GM12872 (cell line): ENCODE data around the gene CSK.

Experiments
- TF ChIP-seq, protein P1 (sequence below): IDR thresholded peaks from 3 replicates; pipeline ENCODE4 v1.5.1; 2011; ENCODE audit warnings: low read depth, mild to moderate bottlenecking, low read length, moderate library complexity; ENCODE audit not compliant: insufficient read depth

CSK gene

DNA sequence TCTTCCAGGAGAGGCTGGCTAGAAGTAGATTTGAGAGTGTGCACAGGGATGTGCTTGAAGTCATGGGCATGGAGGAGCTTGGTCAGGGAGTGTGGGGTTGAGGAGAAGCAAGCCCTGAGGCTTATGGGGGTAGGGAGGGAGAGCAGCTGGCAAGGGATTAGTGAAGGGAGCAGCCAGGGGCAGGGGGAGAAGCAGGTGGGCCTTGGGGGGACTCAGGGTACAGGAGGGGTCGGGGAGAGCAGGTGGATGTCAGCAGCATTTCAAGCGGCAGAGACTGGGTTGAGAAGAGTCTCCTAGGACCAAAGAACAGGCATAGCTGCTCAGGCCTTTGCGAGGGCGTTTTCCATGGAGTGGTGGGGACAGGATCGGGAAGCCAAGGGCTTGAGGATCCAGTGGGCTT is 27.4 kb downstream of the CSK start:
- TF ChIP-seq, protein P1, sequence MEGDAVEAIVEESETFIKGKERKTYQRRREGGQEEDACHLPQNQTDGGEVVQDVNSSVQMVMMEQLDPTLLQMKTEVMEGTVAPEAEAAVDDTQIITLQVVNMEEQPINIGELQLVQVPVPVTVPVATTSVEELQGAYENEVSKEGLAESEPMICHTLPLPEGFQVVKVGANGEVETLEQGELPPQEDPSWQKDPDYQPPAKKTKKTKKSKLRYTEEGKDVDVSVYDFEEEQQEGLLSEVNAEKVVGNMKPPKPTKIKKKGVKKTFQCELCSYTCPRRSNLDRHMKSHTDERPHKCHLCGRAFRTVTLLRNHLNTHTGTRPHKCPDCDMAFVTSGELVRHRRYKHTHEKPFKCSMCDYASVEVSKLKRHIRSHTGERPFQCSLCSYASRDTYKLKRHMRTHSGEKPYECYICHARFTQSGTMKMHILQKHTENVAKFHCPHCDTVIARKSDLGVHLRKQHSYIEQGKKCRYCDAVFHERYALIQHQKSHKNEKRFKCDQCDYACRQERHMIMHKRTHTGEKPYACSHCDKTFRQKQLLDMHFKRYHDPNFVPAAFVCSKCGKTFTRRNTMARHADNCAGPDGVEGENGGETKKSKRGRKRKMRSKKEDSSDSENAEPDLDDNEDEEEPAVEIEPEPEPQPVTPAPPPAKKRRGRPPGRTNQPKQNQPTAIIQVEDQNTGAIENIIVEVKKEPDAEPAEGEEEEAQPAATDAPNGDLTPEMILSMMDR = no peak

DNA sequence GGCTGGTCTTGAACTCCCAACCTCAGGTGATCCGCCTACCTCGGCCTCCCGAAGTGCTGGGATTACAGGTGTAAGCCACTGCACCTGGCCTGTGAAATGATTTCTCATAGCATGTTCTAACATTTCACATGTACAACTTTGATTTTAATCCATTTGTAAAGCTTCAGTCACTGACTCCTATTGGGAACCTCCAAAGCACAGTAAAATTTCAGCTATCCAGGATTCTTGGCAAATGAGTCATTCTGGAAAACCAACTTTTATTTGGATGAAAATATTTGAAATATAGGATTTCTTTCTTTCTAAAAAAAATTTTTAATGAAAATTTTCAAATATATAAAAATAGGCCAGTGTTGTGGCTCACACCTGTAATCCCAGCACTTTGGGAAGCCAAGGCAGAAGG is 28.1 kb downstream of the CSK start:
- TF ChIP-seq, protein P1 = no peak

DNA sequence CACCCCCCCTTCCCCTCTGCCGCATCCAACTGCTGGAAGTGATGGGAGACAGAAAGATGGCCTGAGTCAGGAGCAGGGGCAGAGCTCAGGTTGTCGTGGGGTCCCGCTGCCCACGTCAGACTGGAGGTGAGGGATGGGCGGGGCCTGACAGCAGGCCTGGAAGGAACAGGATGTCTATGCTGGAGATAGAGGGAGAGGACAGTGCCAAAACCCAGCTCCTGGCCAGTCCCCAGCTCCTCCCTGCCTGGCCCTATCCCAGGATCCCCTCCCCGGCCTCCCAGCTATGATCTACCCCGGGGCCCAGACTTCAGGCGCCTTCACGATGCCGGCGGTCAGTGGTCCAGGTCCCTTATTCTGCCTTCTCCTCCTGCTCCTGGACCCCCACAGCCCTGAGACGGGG is 30.7 kb downstream of the CSK start, which contains the start of gene LMAN1L:
TSS of gene LMAN1L (plus strand) at position 303 of the 400 bp plus-strand sequence. CDS start at position 323, 20 bp downstream.
- TF ChIP-seq, protein P1 = no peak

DNA sequence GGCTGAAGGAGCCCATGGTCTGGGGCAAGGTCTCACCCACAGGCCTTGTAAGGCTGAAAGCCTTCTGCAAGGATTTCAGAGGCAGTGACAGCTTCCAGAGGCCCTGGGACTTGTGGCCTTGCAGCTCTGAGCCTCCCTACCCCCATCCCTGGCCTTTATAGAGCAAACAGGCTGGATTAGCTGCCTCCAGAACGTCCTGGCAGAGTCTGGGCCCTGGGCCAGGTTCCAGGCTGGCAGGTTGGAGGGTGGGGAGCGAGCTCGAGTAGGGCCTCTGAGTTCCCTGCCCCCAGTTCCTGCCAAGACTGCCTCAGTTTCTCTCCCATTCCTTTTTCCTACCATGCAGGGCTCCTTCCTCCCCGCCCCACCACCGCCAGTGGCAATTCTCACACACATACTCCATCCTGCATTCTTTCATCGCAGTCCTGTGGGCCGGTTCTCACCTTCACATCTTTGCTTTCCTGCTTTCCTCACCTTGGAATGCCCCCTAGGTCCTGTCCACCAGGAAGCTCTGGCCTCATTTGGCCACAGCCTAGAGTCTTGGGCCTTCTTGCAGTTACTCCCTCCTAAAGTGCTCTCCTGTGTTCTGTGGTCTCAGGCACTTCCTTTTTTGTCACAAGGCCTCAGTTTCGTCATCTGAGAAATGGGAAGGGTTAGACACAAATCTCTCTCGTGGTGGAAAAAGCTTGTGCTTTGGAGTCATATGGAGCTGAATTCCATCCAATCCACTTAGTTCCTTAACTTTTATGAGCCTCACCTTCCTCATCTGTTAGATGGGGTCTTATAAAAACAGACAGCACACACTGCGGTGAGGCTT is 33.4 kb downstream of the CSK start:
- TF ChIP-seq, protein P1 = no peak

DNA sequence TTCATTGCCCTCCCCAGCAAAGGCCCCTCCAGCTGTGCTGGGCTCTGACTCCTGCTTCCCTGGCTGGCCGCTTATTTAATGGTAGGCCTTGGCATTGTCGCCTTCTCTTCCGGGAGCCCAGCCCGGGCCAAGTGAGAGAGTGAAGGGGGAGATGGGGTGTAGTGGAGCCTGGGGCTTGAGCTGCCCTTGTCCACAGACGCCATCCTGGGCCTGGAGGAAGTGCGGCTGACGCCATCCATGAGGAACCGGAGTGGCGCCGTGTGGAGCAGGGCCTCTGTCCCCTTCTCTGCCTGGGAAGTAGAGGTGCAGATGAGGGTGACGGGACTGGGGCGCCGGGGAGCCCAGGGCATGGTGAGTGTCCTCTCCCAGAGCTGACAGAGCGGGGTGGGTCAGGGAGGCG is 34.1 kb downstream of the CSK start:
- TF ChIP-seq, protein P1 = no peak

DNA sequence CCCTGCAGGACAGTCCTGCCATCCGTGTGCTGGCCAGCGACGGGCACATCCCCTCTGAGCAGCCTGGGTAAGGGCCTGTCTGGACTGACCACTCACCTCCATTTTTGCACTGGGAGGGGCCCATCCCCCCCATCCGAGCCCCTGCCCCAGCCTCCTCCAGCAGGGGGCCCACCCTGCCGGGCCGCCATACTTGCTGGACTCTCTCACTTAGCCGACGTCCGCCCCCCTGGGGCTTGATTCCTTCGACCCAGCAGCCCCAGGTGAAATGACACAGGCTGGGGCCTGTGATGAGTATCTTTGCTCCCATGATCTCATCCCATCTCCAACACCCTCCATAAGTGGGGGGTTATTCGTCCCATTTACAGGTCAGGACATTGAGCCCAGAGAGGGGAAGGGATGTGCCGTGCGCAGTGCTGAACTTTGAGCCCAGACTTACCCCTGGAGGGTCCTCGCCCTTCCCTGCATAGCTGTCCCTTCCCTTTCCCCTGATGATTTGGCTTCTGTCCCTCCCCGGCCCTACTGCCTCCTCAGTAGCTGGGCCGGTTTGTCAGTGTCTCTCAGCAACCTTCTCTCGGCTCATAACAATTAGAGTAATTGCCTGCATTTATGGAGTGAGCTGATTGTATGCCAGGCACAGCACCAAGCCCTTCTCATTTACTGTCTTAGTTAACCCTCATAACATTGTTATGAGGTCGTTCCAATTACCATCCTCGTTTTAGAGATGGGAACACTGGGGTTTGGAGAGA is 34.9 kb downstream of the CSK start:
- TF ChIP-seq, protein P1 = no peak

DNA sequence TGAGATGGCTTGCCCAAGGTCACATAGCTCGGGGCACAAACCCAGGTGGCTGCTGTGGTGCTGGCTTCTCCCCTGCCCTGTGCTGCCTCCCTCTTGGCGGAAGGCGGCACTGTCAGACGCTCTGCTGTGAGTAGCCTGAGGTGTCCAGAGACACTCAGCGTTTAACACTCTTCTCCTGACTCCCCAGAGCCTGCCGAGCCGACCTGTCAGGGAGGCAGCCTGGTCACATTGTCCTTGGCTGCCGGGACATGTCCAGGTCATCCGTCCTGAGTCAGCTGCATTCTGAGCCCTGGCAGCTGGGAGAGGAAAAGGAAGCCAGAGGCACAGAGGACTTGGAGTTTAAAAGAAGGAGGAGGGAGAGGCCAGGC is 35.5 kb downstream of the CSK start:
- TF ChIP-seq, protein P1 = no peak
